Measurements from ENCODE around the gene GLE1. TPM values are rescaled to one million over a fixed set of nuclear protein-coding genes. Genes with fewer than 3 reads are reported as not detected.
"Not testable (repeated sequence)": the region's sequence is repeated elsewhere in the genome, so short reads cannot be mapped to it uniquely, and the experiment has no call there.

Gene GLE1
- total RNA-seq, 1 donor from 2014 or later = 16.2 TPM

GRCh38 chr9:128495804-128496417, 8.6 kb upstream of the GLE1 start:
- no peak for DNase-seq (ENCODE audit: low read depth, low spot score)

- no peak for DNase-seq (ENCODE audit: low read depth, low spot score)
These were observed 6.5 kb upstream of the GLE1 start for GRCh38 chr9:128497824-128498610.

- no peak for DNase-seq (ENCODE audit: low read depth, low spot score)
These were observed 5.6 kb upstream of the GLE1 start for GRCh38 chr9:128498911-128499310.

- no peak for DNase-seq (ENCODE audit: low read depth, low spot score)
These were observed 4.6 kb upstream of the GLE1 start for GRCh38 chr9:128499920-128500319.

GRCh38 chr9:128503415-128503825, 1.1 kb upstream of the GLE1 start:
- DNase-seq (ENCODE audit: low read depth, low spot score) = not testable (repeated sequence)

GRCh38 chr9:128503870-128504269, 649 bp upstream of the GLE1 start:
- no peak for DNase-seq (ENCODE audit: low read depth, low spot score)

- no peak for DNase-seq (ENCODE audit: low read depth, low spot score)
These were observed 871 bp downstream of the GLE1 start for GRCh38 chr9:128505414-128505765.

GRCh38 chr9:128505906-128506305, 1.4 kb downstream of the GLE1 start:
- DNase-seq (ENCODE audit: low read depth, low spot score) = not testable (repeated sequence)

- no peak for DNase-seq (ENCODE audit: low read depth, low spot score)
These were observed 8.3 kb downstream of the GLE1 start for GRCh38 chr9:128512820-128513219.

GRCh38 chr9:128521956-128522355, 17.4 kb downstream of the GLE1 start:
- DNase-seq (ENCODE audit: low read depth, low spot score) = no peak

GRCh38 chr9:128523199-128523925, 18.8 kb downstream of the GLE1 start:
- DNase-seq (ENCODE audit: low read depth, low spot score) = no peak

- DNase-seq (ENCODE audit: low read depth, low spot score) = no peak
These were observed 22.2 kb downstream of the GLE1 start for GRCh38 chr9:128526720-128527119.

- DNase-seq (ENCODE audit: low read depth, low spot score) = no peak
These were observed 24.1 kb downstream of the GLE1 start for GRCh38 chr9:128528445-128529160.

- DNase-seq (ENCODE audit: low read depth, low spot score) = no peak
These were observed 24.7 kb downstream of the GLE1 start for GRCh38 chr9:128529191-128529590.

GRCh38 chr9:128532581-128532980, 28.1 kb downstream of the GLE1 start:
- DNase-seq (ENCODE audit: low read depth, low spot score) = no peak

GRCh38 chr9:128540634-128541360, 36.3 kb downstream of the GLE1 start:
- no peak for DNase-seq (ENCODE audit: low read depth, low spot score)

- DNase-seq (ENCODE audit: low read depth, low spot score) = no peak
These were observed 42.0 kb downstream of the GLE1 start for GRCh38 chr9:128546504-128546903.

GRCh38 chr9:128548876-128549275, 44.4 kb downstream of the GLE1 start:
- DNase-seq (ENCODE audit: low read depth, low spot score) = no peak

GRCh38 chr9:128550226-128550625, 45.7 kb downstream of the GLE1 start:
- DNase-seq (ENCODE audit: low read depth, low spot score) = no peak

GRCh38 chr9:128550770-128551656, 46.5 kb downstream of the GLE1 start:
- no peak for DNase-seq (ENCODE audit: low read depth, low spot score)
